OCI-LY1 (cell line): ENCODE measurements around the gene SFTA2.

ENCODE experiments used
- H2AFZ ChIP-seq: fragments of 200-600 bp; sonication (generic), shearing (Covaris generic); 2 replicates; pipeline ENCODE4 v1.6.0; 2014; ENCODE audit warnings: antibody characterized with exemption, mild to moderate bottlenecking, low read length
- H3F3A ChIP-seq: fragments of 200-600 bp; sonication (generic), shearing (Covaris generic); 2 replicates; pipeline ENCODE4 v1.6.0; 2014; ENCODE audit warnings: mild to moderate bottlenecking, antibody characterized with exemption, low read length, moderate library complexity; ENCODE audit not compliant: insufficient read depth
- H3K27ac ChIP-seq: fragments of 200-600 bp; sonication (generic); 2 replicates; pipeline ENCODE4 v1.5.1; 2014; ENCODE audit warnings: low read length, mixed run types, mild to moderate bottlenecking, low read depth; ENCODE audit not compliant: poor library complexity, severe bottlenecking
- H3K27me3 ChIP-seq: fragments of 200-600 bp; sonication (generic); 2 replicates; pipeline ENCODE4 v1.6.0; 2014; ENCODE audit warnings: antibody characterized with exemption, mild to moderate bottlenecking, low read length, moderate library complexity; ENCODE audit not compliant: insufficient read depth
- H3K36me3 ChIP-seq: fragments of 200-600 bp; sonication (generic); 2 replicates; pipeline ENCODE4 v1.6.1; 2014; ENCODE audit warnings: mild to moderate bottlenecking, antibody characterized with exemption, low read length, moderate library complexity, mixed read lengths; ENCODE audit not compliant: insufficient read depth
- H3K4me1 ChIP-seq: fragments of 200-600 bp; sonication (generic); 2 replicates; pipeline ENCODE4 v1.5.1; 2014; ENCODE audit warnings: mild to moderate bottlenecking, low read length, moderate library complexity; ENCODE audit not compliant: insufficient read depth, severe bottlenecking
- H3K4me2 ChIP-seq: fragments of 200-600 bp; sonication (generic), shearing (Covaris generic); 2 replicates; pipeline ENCODE4 v1.6.1; 2014; ENCODE audit warnings: low read length
- H3K4me3 ChIP-seq: fragments of 200-600 bp; sonication (generic); 2 replicates; pipeline ENCODE4 v1.5.1; 2014; ENCODE audit warnings: low read length, low read depth, mild to moderate bottlenecking, mixed read lengths; ENCODE audit not compliant: poor library complexity, severe bottlenecking
- H3K79me2 ChIP-seq: fragments of 200-600 bp; shearing (Covaris generic); 2 replicates; pipeline ENCODE4 v1.6.1; 2016; ENCODE audit warnings: mixed run types, low read length, mixed read lengths; ENCODE audit not compliant: insufficient read depth
- H3K9ac ChIP-seq: fragments of 200-600 bp; sonication (generic), shearing (Covaris generic); 2 replicates; pipeline ENCODE4 v1.6.1; 2014; ENCODE audit warnings: mild to moderate bottlenecking, low read length, mixed read lengths
- H3K9me2 ChIP-seq: fragments of 200-600 bp; sonication (generic), shearing (Covaris generic); 2 replicates; pipeline ENCODE4 v1.6.1; 2014; ENCODE audit warnings: low read depth, mild to moderate bottlenecking, low read length, mixed read lengths
- H3K9me3 ChIP-seq: fragments of 200-600 bp; shearing (Covaris generic); 2 replicates; pipeline ENCODE4 v1.6.1; 2014; ENCODE audit warnings: low read length, mixed read lengths
- H4K20me1 ChIP-seq: fragments of 200-600 bp; sonication (generic), shearing (Covaris generic); 2 replicates; pipeline ENCODE4 v1.6.0; 2016; ENCODE audit warnings: mild to moderate bottlenecking, low read length; ENCODE audit not compliant: insufficient read depth
- CTCF ChIP-seq: fragments of 200-600 bp; sonication (generic), shearing (Covaris generic); IDR thresholded peaks from 2 replicates; pipeline ENCODE4 v1.5.1; 2017; ENCODE audit warnings: mild to moderate bottlenecking, antibody characterized with exemption, low read length, moderate library complexity, mixed read lengths
- EZH2 ChIP-seq: fragments of 200-600 bp; sonication (generic), shearing (Covaris generic); IDR thresholded peaks from 2 replicates; pipeline ENCODE4 v1.8.0; 2017; ENCODE audit warnings: borderline replicate concordance, mixed run types, mild to moderate bottlenecking, antibody characterized with exemption, low read length, moderate library complexity, mixed read lengths

SFTA2 gene

DNA sequence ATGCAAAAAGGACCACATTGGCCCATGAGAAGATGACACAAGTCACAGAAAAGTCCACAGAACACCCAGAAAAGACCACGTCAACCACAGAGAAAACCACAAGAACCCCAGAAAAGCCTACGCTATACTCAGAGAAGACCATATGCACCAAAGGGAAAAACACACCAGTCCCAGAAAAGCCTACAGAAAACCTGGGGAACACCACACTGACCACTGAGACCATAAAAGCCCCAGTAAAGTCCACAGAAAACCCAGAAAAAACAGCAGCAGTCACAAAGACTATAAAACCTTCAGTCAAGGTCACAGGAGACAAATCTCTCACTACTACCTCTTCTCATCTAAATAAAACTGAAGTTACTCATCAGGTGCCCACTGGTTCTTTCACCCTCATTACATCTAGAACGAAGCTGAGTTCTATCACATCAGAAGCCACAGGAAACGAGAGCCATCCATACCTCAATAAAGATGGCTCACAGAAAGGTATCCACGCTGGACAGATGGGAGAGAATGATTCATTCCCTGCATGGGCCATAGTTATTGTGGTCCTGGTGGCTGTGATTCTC is 20.0 kb upstream of the SFTA2 start:
- Histone ChIP-seq H3K9ac (no peak overlapping the region), H3K4me2 (no peak overlapping the region), H2AFZ (no peak overlapping the region), H3K36me3 (no peaks in the 10 kb centered on the region), H3K27me3 (peaks cover 9% of the 10 kb centered on the region; the same call in 1 of the 2 replicates), H3K9me3 (no peaks in the 10 kb centered on the region), H3K9me2 (no peaks in the 10 kb centered on the region), H3K27ac (no peak overlapping the region), H3K4me3 (no peak overlapping the region), H4K20me1 (no peaks in the 10 kb centered on the region), H3K4me1 (peaks cover 13% of the 10 kb centered on the region), H3K79me2 (no peaks in the 10 kb centered on the region), H3F3A (no peaks in the 10 kb centered on the region)
- TF ChIP-seq CTCF (no peak), EZH2 (no peak)

- Histone ChIP-seq H3K27me3 (peaks cover 4% of the 10 kb centered on the region; the same call in 1 of the 2 replicates), H2AFZ (no peak overlapping the region)
Measured at GRCh38 chr6:30948811-30949210, 16.8 kb upstream of the SFTA2 start.

DNA sequence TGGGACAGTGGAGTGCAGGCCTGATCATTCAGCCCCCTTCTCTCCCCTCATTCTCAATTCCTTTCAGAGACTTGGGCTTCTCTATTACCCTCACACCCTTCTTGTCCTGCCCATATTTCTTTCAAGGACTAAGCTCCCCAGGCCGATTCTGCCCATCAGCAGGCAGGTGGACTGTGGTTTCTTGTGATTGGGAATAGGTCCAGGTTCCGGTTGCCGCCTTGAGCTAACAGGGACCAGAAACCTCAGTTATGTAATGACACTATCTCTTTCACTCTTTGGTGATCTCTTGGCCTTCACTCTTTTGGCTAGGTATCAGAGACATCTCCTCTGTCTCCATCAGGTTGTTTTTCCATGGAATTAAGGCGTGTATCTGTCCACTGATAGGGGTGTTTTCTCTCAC is 15.3 kb upstream of the SFTA2 start:
- no peak overlapping the region for H3K4me3 ChIP-seq
- H3K27ac ChIP-seq: no peak overlapping the region
- no peaks in the 10 kb centered on the region for H3K79me2 ChIP-seq
- H3K36me3 ChIP-seq: no peaks in the 10 kb centered on the region
- no peaks in the 10 kb centered on the region for H3K4me1 ChIP-seq
- no peaks in the 10 kb centered on the region for H3K9me3 ChIP-seq
- no peak overlapping the region for H3K9ac ChIP-seq
- H3K4me2 ChIP-seq: no peak overlapping the region
- H4K20me1 ChIP-seq: no peaks in the 10 kb centered on the region
- H3K9me2 ChIP-seq: no peaks in the 10 kb centered on the region
- H3K27me3 ChIP-seq: peaks cover 9% of the 10 kb centered on the region; the same call in 1 of the 2 replicates
- H3F3A ChIP-seq: no peaks in the 10 kb centered on the region
- no peak overlapping the region for H2AFZ ChIP-seq
- TF ChIP-seq EZH2 (no peak), CTCF (no peak)

More at GRCh38 chr6:30948811-30949210, 16.8 kb upstream of the SFTA2 start:
- Histone ChIP-seq H3F3A (no peaks in the 10 kb centered on the region), H3K27ac (no peak overlapping the region), H3K9me2 (no peaks in the 10 kb centered on the region), H4K20me1 (no peaks in the 10 kb centered on the region), H3K36me3 (no peaks in the 10 kb centered on the region), H3K79me2 (no peaks in the 10 kb centered on the region), H3K4me3 (no peak overlapping the region), H3K4me1 (no peaks in the 10 kb centered on the region), H3K9ac (no peak overlapping the region), H3K4me2 (no peak overlapping the region), H3K9me3 (no peaks in the 10 kb centered on the region)
- TF ChIP-seq EZH2 (no peak), CTCF (no peak)
